ENCODE data around the gene C8G. TPM values are rescaled to one million over a fixed set of nuclear protein-coding genes. Genes with fewer than 3 reads are reported as not detected.
A peak's percentile ranks its signal among the peaks of the same experiment; 100 is the strongest.

C8G gene
- total and polyA plus RNA-seq, 2 of the 4 experiments (the other 2 are of a cell fraction) = 0.80 TPM; not detected in 1

GRCh38 chr9:136958473-136958872 lies 13.4 kb downstream of the C8G start:
- no peak overlapping the region for H4K5ac ChIP-seq (ENCODE audit: low read depth, low read length)
- no peak for TF ChIP-seq MAZ (IDR thresholded peaks at IDR 0.05; ENCODE audit: borderline replicate concordance, low read depth, low read length)
- TF ChIP-seq NFE2L2 (IDR thresholded peaks at IDR 0.05; ENCODE audit: low read depth, low read length) = no peak
- H3K4me1 ChIP-seq (ENCODE audit: control insufficient read depth, insufficient read depth, low read length) = no peaks in the 10 kb centered on the region
- ATAC-seq (ENCODE audit: low read depth) (no peak), DNase-seq (no peak)
- H3K14ac ChIP-seq (replicated peaks; ENCODE audit: low read depth, low read length) = no peak overlapping the region
- intact Hi-C loops (cut with micrococcal nuclease) = no loop called here
- no peak overlapping the region for H3K4me2 ChIP-seq (ENCODE audit: low read depth, low read length)
- no peak overlapping the region for H3K56ac ChIP-seq (ENCODE audit: extremely low read depth, insufficient read depth, low read length)
- peaks cover 27% of the 10 kb centered on the region for H3K27me3 ChIP-seq (ENCODE audit: control insufficient read depth, insufficient read depth, low read length)
- no peak overlapping the region for H3K27ac ChIP-seq (ENCODE audit: insufficient read depth, low read length)
- no peak overlapping the region for H2AFZ ChIP-seq (replicated peaks; ENCODE audit: low read length, poor library complexity)
- H3K4ac ChIP-seq (ENCODE audit: low read depth, low read length) = no peak overlapping the region
- H2BK120ac ChIP-seq (ENCODE audit: low read depth, low read length) = no peak overlapping the region
- no peaks in the 10 kb centered on the region for H3K36me3 ChIP-seq (ENCODE audit: control insufficient read depth, insufficient read depth, low read length)
- H2BK15ac ChIP-seq (ENCODE audit: low read depth, low read length) = no peak overlapping the region
- H4K91ac ChIP-seq (ENCODE audit: insufficient read depth, low read depth, low read length) = no peak overlapping the region
- no peak overlapping the region for H3K23ac ChIP-seq (ENCODE audit: low read depth, low read length)
- ChIA-PET CTCF (no interaction called here), POLR2A (ENCODE audit: unreplicated experiment) (no interaction called here)
- H3K4me3 ChIP-seq (ENCODE audit: insufficient read depth, low read depth, low read length) = no peak overlapping the region
- in situ Hi-C loops (cut with MboI; ENCODE audit: low sequenced_read_pairs) = no loop called here
- no peak overlapping the region for H3K18ac ChIP-seq (ENCODE audit: low read depth, low read length)
- no peak overlapping the region for H2BK20ac ChIP-seq (ENCODE audit: low read depth, low read length)
- no peak overlapping the region for H2BK5ac ChIP-seq (ENCODE audit: low read depth, low read length, poor library complexity, severe bottlenecking)
- H3K9me3 ChIP-seq (ENCODE audit: control insufficient read depth, insufficient read depth, low read length) = peaks cover 3% of the 10 kb centered on the region
- H3K9ac ChIP-seq (ENCODE audit: low read depth, low read length) = no peak overlapping the region
- dilution Hi-C loops (cut with HindIII; ENCODE audit: low sequenced_read_pairs, unreplicated experiment) = no loop called here
- no peak overlapping the region for H4K8ac ChIP-seq (ENCODE audit: low read depth in 2 of 2, low read length in 2 of 2)
- no peak overlapping the region for H2AK5ac ChIP-seq (ENCODE audit: low read depth, low read length)
- BruUV-seq (replicated peaks) = no TSS peak
- peak overlapping the region; percentile 65 for H2AK9ac ChIP-seq (replicated peaks; ENCODE audit: low read depth, low read length, poor library complexity)
- H3K79me1 ChIP-seq (ENCODE audit: low read depth in 1 of 2, low read length in 2 of 2) = no peaks in the 10 kb centered on the region
- no peaks in the 10 kb centered on the region for H4K20me1 ChIP-seq (ENCODE audit: insufficient read depth, low read length)
- peaks cover 2% of the 10 kb centered on the region; the same call in 1 of the 2 replicates for H3K9me1 ChIP-seq (ENCODE audit: insufficient read depth, low read length)
- 72% methylated on average over 5 of the region's 7 CpGs; no CpG with 5 or more reads in 1 of the 2 experiments for WGBS, 2 experiments (ENCODE audit: extremely low coverage in 2 of 2, insufficient read length in 1 of 2)

All from IMR-90 (cell line).